Hepatocyte (in vitro differentiated cells): Measurements from ENCODE around the gene CNTNAP2. TPM values are rescaled to one million over a fixed set of nuclear protein-coding genes. Genes with fewer than 3 reads are reported as not detected.

Experiments
- DNase-seq: peaks from one replicate; pipeline ENCODE4 v3.0.0-alpha.2; 2016; ENCODE audit warnings: low spot score
- H2AFZ ChIP-seq: fragments of 200-600 bp; sonication (generic); 2 replicates; pipeline ENCODE4 v1.6.0; 2016; ENCODE audit warnings: antibody characterized with exemption, mild to moderate bottlenecking
- H3K27ac ChIP-seq: fragments of 200-600 bp; sonication (generic); 2 replicates; pipeline ENCODE4 v1.5.1; 2016; ENCODE audit warnings: mild to moderate bottlenecking
- H3K27me3 ChIP-seq: fragments of 200-600 bp; sonication (generic); 2 replicates; pipeline ENCODE4 v1.6.1; 2016
- H3K36me3 ChIP-seq: fragments of 200-600 bp; sonication (generic); replicated peaks from 2 replicates; pipeline ENCODE4 v1.5.1; 2016; ENCODE audit warnings: low read depth; ENCODE audit not compliant: insufficient read depth
- H3K4me1 ChIP-seq: fragments of 200-600 bp; sonication (generic); 2 replicates; pipeline ENCODE4 v1.5.1; 2016; ENCODE audit warnings: mild to moderate bottlenecking, moderate library complexity; ENCODE audit not compliant: insufficient read depth
- H3K4me2 ChIP-seq: fragments of 200-600 bp; sonication (generic); 2 replicates; pipeline ENCODE4 v1.6.0; 2016
- H3K4me3 ChIP-seq: fragments of 200-600 bp; sonication (generic); 2 replicates; pipeline ENCODE4 v1.5.1; 2016; ENCODE audit warnings: mild to moderate bottlenecking
- H3K79me2 ChIP-seq: fragments of 200-600 bp; sonication (generic); 2 replicates; pipeline ENCODE4 v1.6.0; 2017; ENCODE audit warnings: mild to moderate bottlenecking
- H3K9me2 ChIP-seq: fragments of 200-600 bp; sonication (generic); replicated peaks from 2 replicates; pipeline ENCODE4 v1.6.0; 2017; ENCODE audit warnings: mild to moderate bottlenecking; ENCODE audit not compliant: insufficient read depth
- H3K9me3 ChIP-seq: fragments of 200-600 bp; sonication (generic); 2 replicates; pipeline ENCODE4 v1.5.1; 2016; ENCODE audit warnings: low read depth, mild to moderate bottlenecking
- H4K20me1 ChIP-seq: fragments of 200-600 bp; sonication (generic); 2 replicates; pipeline ENCODE4 v1.6.0; 2016; ENCODE audit warnings: mild to moderate bottlenecking; ENCODE audit not compliant: insufficient read depth, poor library complexity, severe bottlenecking
- EZH2 ChIP-seq: fragments of 200-600 bp; sonication (generic); IDR thresholded peaks from 2 replicates; pipeline ENCODE4 v1.6.1; 2016; ENCODE audit warnings: antibody characterized with exemption, mild to moderate bottlenecking, borderline replicate concordance
- EZH2phosphoT487 ChIP-seq: fragments of 200-600 bp; sonication (generic); IDR thresholded peaks from one replicate; pipeline ENCODE4 v1.6.1; 2018; ENCODE audit warnings: antibody characterized with exemption, mild to moderate bottlenecking, low read depth, moderate library complexity; ENCODE audit not compliant: unreplicated experiment, severe bottlenecking
- WGBS: methylation state at CpG from one replicate; pipeline ENCODE4 v1.1.6; 2016; ENCODE audit warnings: low lambda C conversion rate; ENCODE audit errors: missing lambda C conversion rate; 5-methylcytosine and 5-hydroxymethylcytosine counted together
- polyA plus RNA-seq: library from polyadenylated mRNA; unstranded; fragments of >200 nt; fragmentation: Nextera tagmentation; extraction: Ambion mirVana; gene quantifications from 2 replicates; pipeline ENCODE4 v1.2.1, GENCODE V29; 2016
- total RNA-seq: library from RNA; depleted of rRNA; stranded (reverse); fragments of >200 nt; gene quantifications from 2 replicates; pipeline ENCODE4 v1.2.3, GENCODE V29; 2014
- TF ChIP-seq, protein P1 (sequence below): fragments of 200-600 bp; sonication (generic); IDR thresholded peaks from 2 replicates; pipeline ENCODE4 v1.5.1; 2016; ENCODE audit warnings: antibody characterized with exemption, mild to moderate bottlenecking; ENCODE audit not compliant: poor library complexity

The CNTNAP2 gene
- total and polyA plus RNA-seq, 2 experiments from 2014 or later = 7.5 to 14.7 TPM

DNA sequence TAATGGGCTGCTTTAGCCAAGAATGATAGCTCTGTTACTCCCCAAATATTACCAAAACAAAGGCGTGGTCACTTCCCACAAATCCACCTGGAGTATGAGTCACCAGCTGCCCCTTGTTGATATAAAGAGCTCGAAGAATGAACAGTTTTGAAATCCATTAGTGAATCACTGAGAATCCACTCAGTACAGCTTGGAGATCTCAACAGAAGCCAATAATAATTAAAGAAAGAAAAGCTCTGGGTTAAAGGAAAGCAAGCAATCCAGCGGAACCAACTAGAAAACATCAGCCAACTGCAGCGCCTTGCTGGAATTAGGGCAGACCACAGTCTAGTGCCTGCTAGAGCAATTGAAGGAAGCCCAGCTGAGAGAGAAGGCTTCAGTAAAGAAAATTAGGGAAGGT is 1897.9 kb downstream of the CNTNAP2 start:
- TF ChIP-seq EZH2phosphoT487 (no peak), EZH2 (no peak)
- H3K36me3 ChIP-seq = no peaks in the 10 kb centered on the region
- no peak for DNase-seq
- no peaks in the 10 kb centered on the region for H3K27me3 ChIP-seq
- no peaks in the 10 kb centered on the region for H3K4me1 ChIP-seq
- H3K4me3 ChIP-seq = no peak overlapping the region
- H4K20me1 ChIP-seq = no peaks in the 10 kb centered on the region
- no peak overlapping the region for H3K4me2 ChIP-seq
- H3K79me2 ChIP-seq = no peaks in the 10 kb centered on the region
- H3K27ac ChIP-seq = no peak overlapping the region
- H3K9me2 ChIP-seq = no peaks in the 10 kb centered on the region
- no peaks in the 10 kb centered on the region for H3K9me3 ChIP-seq
- 85% methylated on average over 4 of the region's 4 CpGs for WGBS
- no peak overlapping the region for H2AFZ ChIP-seq

DNA sequence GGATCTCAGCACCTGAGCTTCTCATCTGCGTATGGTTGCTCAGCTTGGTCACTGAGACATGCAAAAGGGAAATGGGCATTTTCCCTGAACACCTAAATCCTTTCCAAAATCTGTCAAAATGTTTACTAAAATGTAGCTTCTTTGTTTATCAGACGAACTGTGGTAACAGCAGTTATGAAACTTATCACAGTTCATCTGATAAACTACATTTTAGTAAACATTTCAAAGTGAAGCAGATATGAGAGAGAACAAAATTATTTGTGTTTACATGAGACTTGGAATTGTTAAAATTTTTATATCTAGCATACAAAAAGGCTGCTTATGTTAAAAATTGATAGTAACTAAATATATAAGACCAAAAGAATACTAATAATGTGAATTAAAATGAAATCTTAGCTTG is 1900.5 kb downstream of the CNTNAP2 start:
- no peak overlapping the region for H3K4me3 ChIP-seq
- DNase-seq = no peak
- no peaks in the 10 kb centered on the region for H4K20me1 ChIP-seq
- H3K9me3 ChIP-seq = no peaks in the 10 kb centered on the region
- no peak overlapping the region for H2AFZ ChIP-seq
- H3K4me2 ChIP-seq = no peak overlapping the region
- no peaks in the 10 kb centered on the region for H3K36me3 ChIP-seq
- TF ChIP-seq, protein P1, sequence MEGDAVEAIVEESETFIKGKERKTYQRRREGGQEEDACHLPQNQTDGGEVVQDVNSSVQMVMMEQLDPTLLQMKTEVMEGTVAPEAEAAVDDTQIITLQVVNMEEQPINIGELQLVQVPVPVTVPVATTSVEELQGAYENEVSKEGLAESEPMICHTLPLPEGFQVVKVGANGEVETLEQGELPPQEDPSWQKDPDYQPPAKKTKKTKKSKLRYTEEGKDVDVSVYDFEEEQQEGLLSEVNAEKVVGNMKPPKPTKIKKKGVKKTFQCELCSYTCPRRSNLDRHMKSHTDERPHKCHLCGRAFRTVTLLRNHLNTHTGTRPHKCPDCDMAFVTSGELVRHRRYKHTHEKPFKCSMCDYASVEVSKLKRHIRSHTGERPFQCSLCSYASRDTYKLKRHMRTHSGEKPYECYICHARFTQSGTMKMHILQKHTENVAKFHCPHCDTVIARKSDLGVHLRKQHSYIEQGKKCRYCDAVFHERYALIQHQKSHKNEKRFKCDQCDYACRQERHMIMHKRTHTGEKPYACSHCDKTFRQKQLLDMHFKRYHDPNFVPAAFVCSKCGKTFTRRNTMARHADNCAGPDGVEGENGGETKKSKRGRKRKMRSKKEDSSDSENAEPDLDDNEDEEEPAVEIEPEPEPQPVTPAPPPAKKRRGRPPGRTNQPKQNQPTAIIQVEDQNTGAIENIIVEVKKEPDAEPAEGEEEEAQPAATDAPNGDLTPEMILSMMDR = no peak
- TF ChIP-seq EZH2phosphoT487 (no peak), EZH2 (no peak)
- no peaks in the 10 kb centered on the region for H3K27me3 ChIP-seq
- H3K9me2 ChIP-seq = no peaks in the 10 kb centered on the region
- WGBS = 65% methylated on average over 2 of the region's 2 CpGs
- no peaks in the 10 kb centered on the region for H3K79me2 ChIP-seq
- no peaks in the 10 kb centered on the region for H3K4me1 ChIP-seq
- no peak overlapping the region for H3K27ac ChIP-seq

DNA sequence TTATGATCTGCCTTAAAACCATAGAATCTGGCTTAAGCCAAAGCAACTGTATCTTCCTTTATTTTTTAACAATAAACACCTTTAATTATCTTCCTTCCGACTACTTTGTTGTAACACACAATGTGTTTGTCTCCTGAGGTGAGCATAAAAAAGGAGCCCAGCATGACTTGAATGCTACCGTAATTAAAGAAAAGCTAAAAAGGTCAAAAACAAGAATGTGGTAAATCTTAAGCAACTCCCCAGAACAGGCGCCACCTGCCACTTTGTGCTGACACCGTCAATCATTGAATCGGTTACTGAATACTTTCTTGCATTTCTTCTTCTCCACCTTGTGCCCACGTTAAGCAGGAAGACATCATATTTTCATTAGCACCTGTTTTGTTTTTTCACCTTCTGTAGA is 1904.1 kb downstream of the CNTNAP2 start:
- Histone ChIP-seq H3K79me2 (no peaks in the 10 kb centered on the region), H3K27me3 (no peaks in the 10 kb centered on the region), H3K27ac (no peak overlapping the region), H3K4me2 (no peak overlapping the region), H3K9me3 (no peaks in the 10 kb centered on the region), H3K4me1 (no peaks in the 10 kb centered on the region), H3K9me2 (no peaks in the 10 kb centered on the region), H2AFZ (no peak overlapping the region), H3K36me3 (no peaks in the 10 kb centered on the region), H4K20me1 (no peaks in the 10 kb centered on the region), H3K4me3 (no peak overlapping the region)
- no peak for DNase-seq
- 40% methylated on average over 6 of the region's 6 CpGs for WGBS
- TF ChIP-seq EZH2phosphoT487 (no peak), EZH2 (no peak)
- TF ChIP-seq, protein P1 = no peak

DNA sequence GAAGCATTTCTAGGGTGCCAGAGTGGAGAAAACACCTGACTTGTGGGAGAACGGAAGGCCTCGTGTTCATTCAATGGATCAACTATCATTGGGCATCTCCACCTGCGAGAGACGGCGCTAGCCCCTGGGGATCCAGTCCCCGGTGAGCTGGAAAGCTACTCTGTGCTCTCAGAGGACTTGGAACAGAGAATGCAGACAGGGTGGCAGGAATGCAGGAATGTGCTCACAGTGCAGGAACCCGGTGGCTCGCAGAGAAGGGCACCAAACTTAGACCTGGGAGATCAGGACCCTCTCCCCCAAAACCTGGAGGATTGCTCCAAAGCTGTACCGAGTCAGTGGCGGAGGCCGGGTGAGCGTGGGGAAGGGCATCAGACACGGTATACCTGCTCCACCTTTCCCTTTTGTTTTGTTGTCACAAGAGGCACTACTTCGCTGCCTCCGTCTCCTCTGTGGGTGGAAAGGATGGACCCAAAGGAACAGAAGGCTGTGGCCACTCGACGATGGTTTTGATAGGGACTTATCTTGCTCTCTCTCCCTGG is 1905.0 kb downstream of the CNTNAP2 start:
- H3K79me2 ChIP-seq = no peaks in the 10 kb centered on the region
- no peak overlapping the region for H3K4me2 ChIP-seq
- no peaks in the 10 kb centered on the region for H3K4me1 ChIP-seq
- TF ChIP-seq EZH2phosphoT487 = no peak
- no peak for TF ChIP-seq EZH2
- TF ChIP-seq, protein P1 = no peak
- H2AFZ ChIP-seq = no peak overlapping the region
- H3K36me3 ChIP-seq = no peaks in the 10 kb centered on the region
- H4K20me1 ChIP-seq = no peaks in the 10 kb centered on the region
- no peaks in the 10 kb centered on the region for H3K27me3 ChIP-seq
- H3K4me3 ChIP-seq = no peak overlapping the region
- 83% methylated on average over 17 of the region's 17 CpGs for WGBS
- H3K9me2 ChIP-seq = no peaks in the 10 kb centered on the region
- DNase-seq = no peak
- H3K27ac ChIP-seq = no peak overlapping the region
- no peaks in the 10 kb centered on the region for H3K9me3 ChIP-seq
